ENCODE results near the gene CAMK4.

GRCh38 chr5:111513131-111513520, 288.9 kb downstream of the CAMK4 start:
- no peak for TF ChIP-seq GATA2 (IDR thresholded peaks at IDR 0.05; ENCODE audit: low read depth, low read length)
- TF ChIP-seq GATA3 (IDR thresholded peaks at IDR 0.05; ENCODE audit: low read depth, low read length) = no peak
